Measurements from ENCODE around the gene DCLK1. TPM values are rescaled to one million over a fixed set of nuclear protein-coding genes. Genes with fewer than 3 reads are reported as not detected.
"Not testable (repeated sequence)": the region's sequence is repeated elsewhere in the genome, so short reads cannot be mapped to it uniquely, and the experiment has no call there.

The DCLK1 gene
- total RNA-seq, 1 experiment from 2014 or later: 36.2 TPM

GRCh38 chr13:35984287-35984686, 146.9 kb downstream of the DCLK1 start:
- Histone ChIP-seq H3K23ac (ENCODE audit: insufficient read length, low read depth, low read length) (no peak overlapping the region), H4K8ac (replicated peaks; ENCODE audit: insufficient read length, low read depth, low read length) (no peak overlapping the region), H3K14ac (ENCODE audit: insufficient read depth, low read length) (no peak overlapping the region), H2AFZ (ENCODE audit: low read length) (no peak overlapping the region), H2BK15ac (ENCODE audit: low read depth, low read length) (no peak overlapping the region), H3K27me3 (ENCODE audit: insufficient read depth, low read length) (no peaks in the 10 kb centered on the region), H3K23me2 (ENCODE audit: insufficient read length, low read depth, low read length, poor library complexity, severe bottlenecking) (no peaks in the 10 kb centered on the region), H2BK20ac (ENCODE audit: low read depth, low read length, poor library complexity, severe bottlenecking) (no peak overlapping the region), H2AK5ac (ENCODE audit: insufficient read length, low read length) (no peak overlapping the region), H3K4ac (ENCODE audit: low read depth, low read length) (no peak overlapping the region), H2BK5ac (ENCODE audit: insufficient read length, low read length) (no peak overlapping the region), H3K79me2 (ENCODE audit: insufficient read depth, low read length) (no peaks in the 10 kb centered on the region), H3T11ph (ENCODE audit: low read length) (no peak overlapping the region), H3K79me1 (ENCODE audit: insufficient read depth, low read depth, low read length, poor library complexity, severe bottlenecking) (no peaks in the 10 kb centered on the region), H3K9me3 (ENCODE audit: control insufficient read depth, low read depth, low read length) (peaks cover 4% of the 10 kb centered on the region), H3K9ac (ENCODE audit: extremely low read depth, insufficient read length, low read length) (no peak overlapping the region), H2BK120ac (ENCODE audit: low read depth, low read length, poor library complexity, severe bottlenecking) (no peak overlapping the region), H4K20me1 (ENCODE audit: control insufficient read depth, insufficient read depth, insufficient read length) (no peaks in the 10 kb centered on the region), H4K5ac (ENCODE audit: insufficient read length, low read depth, low read length) (no peak overlapping the region), H4K91ac (ENCODE audit: insufficient read length, low read depth, low read length) (peak overlapping the region; percentile 83), H3K27ac (ENCODE audit: insufficient read length, low read depth, low read length) (no peak overlapping the region), H2BK12ac (ENCODE audit: insufficient read length, low read depth, low read length) (no peak overlapping the region), H3K4me1 (ENCODE audit: insufficient read depth, low read length) (peaks cover 19% of the 10 kb centered on the region), H3K56ac (ENCODE audit: insufficient read length, low read depth, low read length) (no peak overlapping the region), H3K4me2 (ENCODE audit: insufficient read depth, insufficient read length, low read length) (no peak overlapping the region), H3K18ac (ENCODE audit: insufficient read length, low read depth, low read length) (peak overlapping the region; percentile 60)
- H3K4me1 Mint-ChIP-seq: peaks cover 44 to 46% of the 10 kb centered on the region in 2 experiments
- no peaks in the 10 kb centered on the region; the same call in 1 of the 2 replicates for H3K27me3 Mint-ChIP-seq (ENCODE audit: low read depth)
- H3K9me3 Mint-ChIP-seq: peaks cover 22 to 24% of the 10 kb centered on the region in 2 experiments
- peak overlapping the region in 2 of 3 experiments; percentile 85 to 98; a peak in 3 of 7 replicates for H3K27ac Mint-ChIP-seq
- no peak overlapping the region for H3K4me3 Mint-ChIP-seq
- WGBS (ENCODE audit: extremely low coverage, insufficient read length, low lambda C conversion rate): no CpG with 5 or more reads among the region's 3 CpGs
- no peak for DNase-seq
- H3K36me3 Mint-ChIP-seq (ENCODE audit: insufficient read depth in 1 of 3, low read depth in 3 of 3): peaks cover 9 to 27% (median 15%) of the 10 kb centered on the region in 3 experiments
- no peak for TF ChIP-seq CTCF (conservative IDR thresholded peaks at IDR 0.05)

GRCh38 chr13:35983703-35984102, 147.5 kb downstream of the DCLK1 start:
- not testable (repeated sequence) for H2BK20ac ChIP-seq (ENCODE audit: low read depth, low read length, poor library complexity, severe bottlenecking); H3K27ac Mint-ChIP-seq; H2BK15ac ChIP-seq (ENCODE audit: low read depth, low read length); H4K20me1 ChIP-seq (ENCODE audit: control insufficient read depth, insufficient read depth, insufficient read length); H3K4me3 Mint-ChIP-seq; H3K9ac ChIP-seq (ENCODE audit: extremely low read depth, insufficient read length, low read length); H2BK12ac ChIP-seq (ENCODE audit: insufficient read length, low read depth, low read length); H2AFZ ChIP-seq (ENCODE audit: low read length); H3K9me3 ChIP-seq (ENCODE audit: control insufficient read depth, low read depth, low read length); H2BK5ac ChIP-seq (ENCODE audit: insufficient read length, low read length); H3K14ac ChIP-seq (ENCODE audit: insufficient read depth, low read length); H3K4me2 ChIP-seq (ENCODE audit: insufficient read depth, insufficient read length, low read length); H4K8ac ChIP-seq (replicated peaks; ENCODE audit: insufficient read length, low read depth, low read length); DNase-seq; H3K27ac ChIP-seq (ENCODE audit: insufficient read length, low read depth, low read length); H3K4ac ChIP-seq (ENCODE audit: low read depth, low read length); H4K5ac ChIP-seq (ENCODE audit: insufficient read length, low read depth, low read length); H3K56ac ChIP-seq (ENCODE audit: insufficient read length, low read depth, low read length); H3T11ph ChIP-seq (ENCODE audit: low read length); H3K79me1 ChIP-seq (ENCODE audit: insufficient read depth, low read depth, low read length, poor library complexity, severe bottlenecking); H2BK120ac ChIP-seq (ENCODE audit: low read depth, low read length, poor library complexity, severe bottlenecking); H3K27me3 ChIP-seq (ENCODE audit: insufficient read depth, low read length); H4K91ac ChIP-seq (ENCODE audit: insufficient read length, low read depth, low read length); H3K27me3 Mint-ChIP-seq (ENCODE audit: low read depth); H2AK5ac ChIP-seq (ENCODE audit: insufficient read length, low read length); H3K23me2 ChIP-seq (ENCODE audit: insufficient read length, low read depth, low read length, poor library complexity, severe bottlenecking); H3K18ac ChIP-seq (ENCODE audit: insufficient read length, low read depth, low read length); H3K23ac ChIP-seq (ENCODE audit: insufficient read length, low read depth, low read length); H3K79me2 ChIP-seq (ENCODE audit: insufficient read depth, low read length)
- WGBS (ENCODE audit: extremely low coverage, insufficient read length, low lambda C conversion rate): no CpG with 5 or more reads among the region's 1 CpG
- Mint-ChIP-seq H3K9me3 (peaks cover 25 to 27% of the 10 kb centered on the region in 2 experiments), H3K36me3 (ENCODE audit: insufficient read depth in 1 of 3, low read depth in 3 of 3) (peaks cover 12 to 30% (median 17%) of the 10 kb centered on the region in 3 experiments), H3K4me1 (peaks cover 43 to 45% of the 10 kb centered on the region in 2 experiments)
- peaks cover 16% of the 10 kb centered on the region for H3K4me1 ChIP-seq (ENCODE audit: insufficient read depth, low read length)
